Activated gamma-delta T cell treated with anti-CD3 and anti-CD28 coated beads, Interleukin-2, amount 50 U/mL, for 16 hours (primary cell): ENCODE results near the gene RNF208.
"Not testable (repeated sequence)": the region's sequence is repeated elsewhere in the genome, so short reads cannot be mapped to it uniquely, and the experiment has no call there.

ENCODE experiments used
- DNase-seq: peaks from one replicate; pipeline ENCODE4 v3.0.0-alpha.2; 2020; ENCODE audit warnings: low read depth

The RNF208 gene

GRCh38 chr9:137253717-137254623 lies 31.9 kb upstream of the RNF208 start:
- DNase-seq, result no peak

GRCh38 chr9:137252555-137253506 lies 30.8 kb upstream of the RNF208 start:
- no peak for DNase-seq

GRCh38 chr9:137251490-137252268 lies 29.6 kb upstream of the RNF208 start:
- DNase-seq, result no peak

GRCh38 chr9:137251194-137251461 lies 29.1 kb upstream of the RNF208 start, which contains the start of gene STPG3:
Gene STPG3, plus strand, starts transcription at chr9:137251286. Its CDS starts 1 bp downstream, at chr9:137251287.
- DNase-seq, result no peak

- DNase-seq, result no peak
Measured at GRCh38 chr9:137250329-137251193, 28.5 kb upstream of the RNF208 start.

GRCh38 chr9:137247916-137248175 lies 25.8 kb upstream of the RNF208 start:
- DNase-seq, result no peak

GRCh38 chr9:137247135-137247915 lies 25.3 kb upstream of the RNF208 start:
- DNase-seq, result no peak

- no peak for DNase-seq
Measured at GRCh38 chr9:137245450-137246421, 23.7 kb upstream of the RNF208 start.

GRCh38 chr9:137244486-137245449 lies 22.7 kb upstream of the RNF208 start:
- DNase-seq, result no peak

- DNase-seq, result no peak
Measured at GRCh38 chr9:137243626-137244485, 21.8 kb upstream of the RNF208 start.

GRCh38 chr9:137243266-137243625 lies 21.2 kb upstream of the RNF208 start:
- DNase-seq, result not testable (repeated sequence)

GRCh38 chr9:137242269-137243203 lies 20.5 kb upstream of the RNF208 start:
- DNase-seq, result no peak

GRCh38 chr9:137241490-137242268 lies 19.6 kb upstream of the RNF208 start:
- DNase-seq, result peak; percentile 57

GRCh38 chr9:137240841-137241489 lies 18.9 kb upstream of the RNF208 start, which contains the start of gene TUBB4B:
Gene TUBB4B, plus strand, starts transcription at chr9:137241287. Its CDS starts 74 bp downstream, at chr9:137241361.
- DNase-seq, result peak; percentile 98
